ENCODE data around the gene SARDH. TPM values are rescaled to one million over a fixed set of nuclear protein-coding genes. Genes with fewer than 3 reads are reported as not detected.

Gene SARDH
- total RNA-seq, 3 donors from 2014 or later: 0.23 to 2.1 (median 0.46) TPM

GRCh38 chr9:133734590-133735414 is 3.4 kb downstream of the SARDH start:
- ATAC-seq (no peak), DNase-seq (peak in 1 of 3 donors; percentile 42)
- H3K4me1 ChIP-seq (ENCODE audit: low read depth): peaks cover 7% of the 10 kb centered on the region
- H3K36me3 ChIP-seq (ENCODE audit: low read depth): no peaks in the 10 kb centered on the region
- intact Hi-C loops (cut with DNase I, micrococcal nuclease): no loop called here
- no peaks in the 10 kb centered on the region for H3K9me3 ChIP-seq
- TF ChIP-seq CTCF (IDR thresholded peaks at IDR 0.05): no peak
- H3K4me3 ChIP-seq: no peak overlapping the region

GRCh38 chr9:133733796-133734533 is 4.2 kb downstream of the SARDH start:
- peak in 1 of 3 donors; percentile 37 for DNase-seq
- Histone ChIP-seq H3K36me3 (ENCODE audit: low read depth) (no peaks in the 10 kb centered on the region), H3K9me3 (no peaks in the 10 kb centered on the region), H3K4me1 (ENCODE audit: low read depth) (peaks cover 7% of the 10 kb centered on the region), H3K4me3 (no peak overlapping the region)
- no peak for TF ChIP-seq CTCF (IDR thresholded peaks at IDR 0.05)
- intact Hi-C loops (cut with DNase I, micrococcal nuclease): no loop called here
- ATAC-seq: no peak

GRCh38 chr9:133733421-133733795 is 4.7 kb downstream of the SARDH start:
- intact Hi-C loops (cut with DNase I, micrococcal nuclease): no loop called here

GRCh38 chr9:133732639-133733408 is 5.3 kb downstream of the SARDH start:
- no peak for DNase-seq
- Histone ChIP-seq H3K4me3 (no peak overlapping the region), H3K4me1 (ENCODE audit: low read depth) (peaks cover under 1% of the 10 kb centered on the region), H3K9me3 (no peaks in the 10 kb centered on the region), H3K36me3 (ENCODE audit: low read depth) (no peaks in the 10 kb centered on the region)
- TF ChIP-seq CTCF (IDR thresholded peaks at IDR 0.05): no peak
- ATAC-seq: no peak
- intact Hi-C loops (cut with DNase I, micrococcal nuclease): no loop called here

More at GRCh38 chr9:133733421-133733795, 4.7 kb downstream of the SARDH start:
- DNase-seq: no peak
- no peak for TF ChIP-seq CTCF (IDR thresholded peaks at IDR 0.05)
- no peak for ATAC-seq
- peaks cover 5% of the 10 kb centered on the region for H3K4me1 ChIP-seq (ENCODE audit: low read depth)
- no peak overlapping the region for H3K4me3 ChIP-seq
- no peaks in the 10 kb centered on the region for H3K9me3 ChIP-seq
- no peaks in the 10 kb centered on the region for H3K36me3 ChIP-seq (ENCODE audit: low read depth)

GRCh38 chr9:133731876-133732638 is 6.1 kb downstream of the SARDH start:
- Histone ChIP-seq H3K36me3 (ENCODE audit: low read depth) (no peaks in the 10 kb centered on the region), H3K4me1 (ENCODE audit: low read depth) (no peaks in the 10 kb centered on the region), H3K4me3 (no peak overlapping the region), H3K9me3 (no peaks in the 10 kb centered on the region)
- intact Hi-C loops (cut with DNase I, micrococcal nuclease): no loop called here
- ATAC-seq (peak; percentile 51), DNase-seq (no peak)
- TF ChIP-seq CTCF (IDR thresholded peaks at IDR 0.05): no peak
